Measurements from ENCODE around the gene AMDHD2. TPM values are rescaled to one million over a fixed set of nuclear protein-coding genes. Genes with fewer than 3 reads are reported as not detected.
"Not testable (repeated sequence)": the region's sequence is repeated elsewhere in the genome, so short reads cannot be mapped to it uniquely, and the experiment has no call there.

The AMDHD2 gene
- total RNA-seq, 1 donor from 2014 or later, result 23.2 TPM

- peak; percentile 44 for DNase-seq (ENCODE audit: low spot score)
These were observed 13.1 kb downstream of the AMDHD2 start for GRCh38 chr16:2533142-2533755.

GRCh38 chr16:2533912-2534311 lies 13.7 kb downstream of the AMDHD2 start:
- DNase-seq (ENCODE audit: low spot score), result no peak

- DNase-seq (ENCODE audit: low spot score), result not testable (repeated sequence)
These were observed 14.2 kb downstream of the AMDHD2 start for GRCh38 chr16:2534335-2534734.

GRCh38 chr16:2535625-2536013 lies 15.4 kb downstream of the AMDHD2 start:
- DNase-seq (ENCODE audit: low spot score), result no peak

GRCh38 chr16:2537451-2538379 lies 17.5 kb downstream of the AMDHD2 start, which contains the start of gene PDPK1:
TSS of gene PDPK1 (plus strand) at chr16:2538021. CDS start at chr16:2538113, 92 bp downstream.
- peak; percentile 94 for DNase-seq (ENCODE audit: low spot score)

GRCh38 chr16:2539192-2539844 lies 19.1 kb downstream of the AMDHD2 start:
- not testable (repeated sequence) for DNase-seq (ENCODE audit: low spot score)

GRCh38 chr16:2539845-2540458 lies 19.8 kb downstream of the AMDHD2 start:
- not testable (repeated sequence) for DNase-seq (ENCODE audit: low spot score)

GRCh38 chr16:2540912-2541311 lies 20.7 kb downstream of the AMDHD2 start:
- not testable (repeated sequence) for DNase-seq (ENCODE audit: low spot score)

GRCh38 chr16:2541409-2541808 lies 21.2 kb downstream of the AMDHD2 start:
- DNase-seq (ENCODE audit: low spot score), result not testable (repeated sequence)

- not testable (repeated sequence) for DNase-seq (ENCODE audit: low spot score)
These were observed 23.6 kb downstream of the AMDHD2 start for GRCh38 chr16:2543771-2544170.

- not testable (repeated sequence) for DNase-seq (ENCODE audit: low spot score)
These were observed 30.2 kb downstream of the AMDHD2 start for GRCh38 chr16:2550283-2550878.

- not testable (repeated sequence) for DNase-seq (ENCODE audit: low spot score)
These were observed 31.3 kb downstream of the AMDHD2 start for GRCh38 chr16:2551420-2551889.

GRCh38 chr16:2554709-2555425 lies 34.7 kb downstream of the AMDHD2 start:
- not testable (repeated sequence) for DNase-seq (ENCODE audit: low spot score)

- not testable (repeated sequence) for DNase-seq (ENCODE audit: low spot score)
These were observed 37.0 kb downstream of the AMDHD2 start for GRCh38 chr16:2557150-2557549.

GRCh38 chr16:2560131-2560797 lies 40.1 kb downstream of the AMDHD2 start:
- not testable (repeated sequence) for DNase-seq (ENCODE audit: low spot score)

GRCh38 chr16:2560798-2561133 lies 40.6 kb downstream of the AMDHD2 start:
- peak; percentile 64 for DNase-seq (ENCODE audit: low spot score)

GRCh38 chr16:2567506-2567905 lies 47.3 kb downstream of the AMDHD2 start:
- not testable (repeated sequence) for DNase-seq (ENCODE audit: low spot score)

GRCh38 chr16:2568573-2568972 lies 48.4 kb downstream of the AMDHD2 start:
- not testable (repeated sequence) for DNase-seq (ENCODE audit: low spot score)

GRCh38 chr16:2572704-2573103 lies 52.5 kb downstream of the AMDHD2 start:
- not testable (repeated sequence) for DNase-seq (ENCODE audit: low spot score)

GRCh38 chr16:2575839-2576238 lies 55.7 kb downstream of the AMDHD2 start:
- not testable (repeated sequence) for DNase-seq (ENCODE audit: low spot score)

All from ureter (tissue), 1 donor.